Testis (tissue), 3 donors: Measurements from ENCODE around the gene CARMIL1. TPM values are rescaled to one million over a fixed set of nuclear protein-coding genes. Genes with fewer than 3 reads are reported as not detected.

ENCODE experiments used
- DNase-seq: peaks from one replicate; pipeline ENCODE4 v3.0.0-alpha.2; 2019
- H3K27ac ChIP-seq, 2 donors: fragments of 200-600 bp; sonication (generic); one replicate each; pipeline ENCODE4 v1.5.1; 2019
- H3K27me3 ChIP-seq: fragments of 200-600 bp; sonication (generic); one replicate; pipeline ENCODE4 v1.5.1; 2019
- H3K36me3 ChIP-seq: fragments of 200-600 bp; sonication (generic); one replicate; pipeline ENCODE4 v1.5.1; 2017; ENCODE audit warnings: low read depth; ENCODE audit errors: missing control alignments
- H3K4me1 ChIP-seq: fragments of 200-600 bp; sonication (generic); one replicate; pipeline ENCODE4 v1.5.1; 2019
- H3K4me3 ChIP-seq, 2 donors: fragments of 200-600 bp; sonication (generic); one replicate each; pipeline ENCODE4 v1.5.1; 2017 to 2019
- H3K9me3 ChIP-seq: fragments of 200-600 bp; sonication (generic); one replicate; pipeline ENCODE4 v1.5.1; 2017
- POLR2A ChIP-seq: fragments of 450-650 bp; IDR thresholded peaks from one replicate; pipeline ENCODE4 v1.6.1; 2017; ENCODE audit warnings: antibody characterized with exemption, mild to moderate bottlenecking, moderate library complexity
- WGBS, 2 donors: methylation state at CpG; one replicate each; pipeline ENCODE4 v1.1.5; 2018; 5-methylcytosine and 5-hydroxymethylcytosine counted together
- intact Hi-C: fragments of 100-400 bp; cut with DNase I; formaldehyde crosslinking; loops from one replicate; pipeline ENCODE4 v1.15.1; 2023; ENCODE audit warnings: low total_unique reads
- polyA plus RNA-seq: library from polyadenylated mRNA; stranded (reverse); fragments of 350-450 nt; fragmentation: Illumina TruSeq; extraction: RNeasy Lipid Tissue Mini Kit (QIAGEN cat#74804); gene quantifications from one replicate; pipeline ENCODE4 v1.2.3, GENCODE V29; 2014; ENCODE audit warnings: low read depth, low replicate concordance; ENCODE audit not compliant: insufficient read depth
- total RNA-seq, 2 donors: library from RNA; depleted of rRNA; stranded (reverse); fragments of >200 nt; gene quantifications; one replicate each; pipeline ENCODE4 v1.2.3, GENCODE V29; 2016
- TF ChIP-seq, protein P1 (sequence below), 3 experiments: fragments of 450-650 bp in 2 of 3; fragments of 200-600 bp in 1 of 3; sonication (generic) in 1 of 3; IDR thresholded peaks; one replicate each; pipeline ENCODE4 v1.5.1; 2016 to 2019; ENCODE audit warnings: antibody characterized with exemption in 3 of 3, mild to moderate bottlenecking in 2 of 3, moderate library complexity in 1 of 3

The CARMIL1 gene
- total and polyA plus RNA-seq, 3 donors from 2014 or later, result 39.4 to 120 (median 108) TPM

DNA sequence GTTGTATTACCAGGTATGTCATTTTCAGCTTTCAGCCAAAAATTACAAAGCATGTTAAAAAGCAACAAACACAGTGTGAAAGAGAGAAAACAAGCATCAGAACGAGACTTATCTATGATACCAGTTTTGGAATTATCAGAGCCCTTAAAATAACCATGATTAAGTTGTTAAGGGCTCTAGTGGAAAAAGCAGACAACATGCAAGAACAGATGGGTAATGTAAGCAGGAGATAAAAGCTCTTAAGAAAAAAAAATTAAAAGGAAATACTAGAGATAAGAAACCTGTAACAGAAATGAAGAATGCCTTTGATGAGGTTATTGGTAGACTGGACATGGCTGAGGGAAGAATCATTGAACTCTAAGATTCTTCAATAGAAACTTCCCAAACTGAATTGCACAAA, 245.4 kb downstream of the CARMIL1 start:
- H3K9me3 ChIP-seq, result no peaks in the 10 kb centered on the region
- WGBS, 2 donors, result 38 to 65% methylated on average over 1 of the region's 1 CpG
- H3K4me1 ChIP-seq, result no peaks in the 10 kb centered on the region
- no peaks in the 10 kb centered on the region for H3K36me3 ChIP-seq
- H3K4me3 ChIP-seq, result no peak overlapping the region
- no peak for DNase-seq
- no peaks in the 10 kb centered on the region for H3K27me3 ChIP-seq
- intact Hi-C loops, result no loop called here
- H3K27ac ChIP-seq, result no peak overlapping the region
- TF ChIP-seq POLR2A, result no peak
- TF ChIP-seq, protein P1, sequence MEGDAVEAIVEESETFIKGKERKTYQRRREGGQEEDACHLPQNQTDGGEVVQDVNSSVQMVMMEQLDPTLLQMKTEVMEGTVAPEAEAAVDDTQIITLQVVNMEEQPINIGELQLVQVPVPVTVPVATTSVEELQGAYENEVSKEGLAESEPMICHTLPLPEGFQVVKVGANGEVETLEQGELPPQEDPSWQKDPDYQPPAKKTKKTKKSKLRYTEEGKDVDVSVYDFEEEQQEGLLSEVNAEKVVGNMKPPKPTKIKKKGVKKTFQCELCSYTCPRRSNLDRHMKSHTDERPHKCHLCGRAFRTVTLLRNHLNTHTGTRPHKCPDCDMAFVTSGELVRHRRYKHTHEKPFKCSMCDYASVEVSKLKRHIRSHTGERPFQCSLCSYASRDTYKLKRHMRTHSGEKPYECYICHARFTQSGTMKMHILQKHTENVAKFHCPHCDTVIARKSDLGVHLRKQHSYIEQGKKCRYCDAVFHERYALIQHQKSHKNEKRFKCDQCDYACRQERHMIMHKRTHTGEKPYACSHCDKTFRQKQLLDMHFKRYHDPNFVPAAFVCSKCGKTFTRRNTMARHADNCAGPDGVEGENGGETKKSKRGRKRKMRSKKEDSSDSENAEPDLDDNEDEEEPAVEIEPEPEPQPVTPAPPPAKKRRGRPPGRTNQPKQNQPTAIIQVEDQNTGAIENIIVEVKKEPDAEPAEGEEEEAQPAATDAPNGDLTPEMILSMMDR (IDR thresholded peaks at IDR 0.05), result no peak

DNA sequence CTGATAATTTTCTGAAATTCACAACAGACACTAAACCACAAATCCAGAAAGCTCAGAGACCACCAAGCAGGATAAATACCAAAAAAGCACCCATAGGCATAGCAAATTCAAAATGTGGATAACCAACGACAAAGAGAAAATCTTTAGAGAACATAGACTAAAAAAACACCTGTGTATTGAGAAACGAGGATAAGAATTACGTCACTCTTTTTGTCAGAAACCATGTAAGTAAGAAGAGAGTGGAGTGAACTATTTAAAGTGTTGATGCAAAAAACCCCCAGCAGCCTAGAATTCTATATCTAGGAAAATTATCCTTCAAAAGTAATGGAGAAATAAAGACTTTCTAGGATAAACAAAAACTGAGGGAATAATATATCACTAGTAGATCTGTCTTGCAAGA, 245.9 kb downstream of the CARMIL1 start:
- Histone ChIP-seq H3K9me3 (no peaks in the 10 kb centered on the region), H3K4me1 (no peaks in the 10 kb centered on the region), H3K27ac (no peak overlapping the region), H3K36me3 (no peaks in the 10 kb centered on the region), H3K27me3 (no peaks in the 10 kb centered on the region), H3K4me3 (no peak overlapping the region)
- WGBS, 2 donors, result 89 to 90% methylated on average over 3 of the region's 3 CpGs
- DNase-seq, result no peak
- intact Hi-C loops, result no loop called here
- TF ChIP-seq POLR2A, result no peak
- TF ChIP-seq, protein P1 (IDR thresholded peaks at IDR 0.05), result no peak

DNA sequence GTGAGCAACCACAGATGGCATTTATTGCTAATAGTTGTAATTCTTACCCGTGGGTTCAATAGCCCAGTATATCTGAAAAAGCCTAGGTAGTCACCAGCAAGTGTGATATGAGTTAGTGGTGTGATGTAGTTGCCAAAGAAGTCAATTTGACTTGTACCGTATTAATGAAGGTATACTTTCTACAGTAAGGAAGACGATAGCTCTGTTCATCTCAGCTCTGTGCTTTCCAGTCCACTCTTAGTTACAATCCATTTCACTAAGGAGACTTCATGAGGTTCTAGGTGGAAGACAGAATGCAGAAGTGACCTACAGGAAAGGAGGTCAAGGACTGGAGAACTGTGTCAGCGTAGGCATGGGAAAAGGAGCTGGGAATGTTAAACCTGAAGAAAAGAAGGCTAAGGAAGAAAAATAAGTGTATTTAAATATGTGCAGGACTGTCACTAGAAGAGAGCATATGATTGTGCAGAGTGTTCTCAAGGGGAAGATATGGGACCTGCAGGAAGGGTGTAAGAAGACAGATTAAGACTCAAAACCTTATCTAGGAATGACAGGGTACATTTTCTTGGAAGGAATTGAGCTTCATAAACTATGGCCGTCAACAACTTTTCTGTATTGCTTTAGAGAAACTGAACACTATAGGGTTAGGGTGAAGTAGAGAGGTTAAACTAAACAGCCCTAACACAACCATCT, 255.9 kb downstream of the CARMIL1 start:
- Histone ChIP-seq H3K4me1 (no peaks in the 10 kb centered on the region), H3K9me3 (no peaks in the 10 kb centered on the region), H3K36me3 (no peaks in the 10 kb centered on the region), H3K27me3 (no peaks in the 10 kb centered on the region), H3K27ac (no peak overlapping the region), H3K4me3 (no peak overlapping the region)
- DNase-seq, result no peak
- no peak for TF ChIP-seq POLR2A
- TF ChIP-seq, protein P1 (IDR thresholded peaks at IDR 0.05), result no peak
- WGBS, 2 donors, result 79 to 82% methylated on average over 5 of the region's 5 CpGs
- intact Hi-C loops, result no loop called here

- WGBS, 2 donors, result 89 to 92% methylated on average over 4 of the region's 4 CpGs
Observed at GRCh38 chr6:25535632-25536225, 256.6 kb downstream of the CARMIL1 start.

More at GRCh38 chr6:25535632-25536225, 256.6 kb downstream of the CARMIL1 start:
- Histone ChIP-seq H3K9me3 (no peaks in the 10 kb centered on the region), H3K4me3 (no peak overlapping the region), H3K4me1 (no peaks in the 10 kb centered on the region), H3K27me3 (no peaks in the 10 kb centered on the region), H3K36me3 (no peaks in the 10 kb centered on the region), H3K27ac (no peak overlapping the region)
- DNase-seq, result no peak
- intact Hi-C loops, result no loop called here
- TF ChIP-seq, protein P1 (IDR thresholded peaks at IDR 0.05), result no peak
- no peak for TF ChIP-seq POLR2A
